Fibroblast of mammary gland (primary cell): ENCODE measurements around the gene GSG1L2.

Experiments used
- DNase-seq: peaks from one replicate; pipeline ENCODE4 v3.0.0-alpha.2; 2010; ENCODE audit warnings: low read depth
- H3K4me3 ChIP-seq: 2 replicates; pipeline ENCODE4 v1.5.1; 2011; ENCODE audit warnings: low read depth, mild to moderate bottlenecking, low read length, moderate library complexity; ENCODE audit not compliant: control insufficient read depth
- TF ChIP-seq, protein P1 (sequence below): conservative IDR thresholded peaks from 2 replicates; pipeline ENCODE4 v1.5.1; 2011; ENCODE audit warnings: low read depth, low read length, inconsistent platforms; ENCODE audit not compliant: control insufficient read depth, insufficient read depth

GSG1L2 gene

DNA sequence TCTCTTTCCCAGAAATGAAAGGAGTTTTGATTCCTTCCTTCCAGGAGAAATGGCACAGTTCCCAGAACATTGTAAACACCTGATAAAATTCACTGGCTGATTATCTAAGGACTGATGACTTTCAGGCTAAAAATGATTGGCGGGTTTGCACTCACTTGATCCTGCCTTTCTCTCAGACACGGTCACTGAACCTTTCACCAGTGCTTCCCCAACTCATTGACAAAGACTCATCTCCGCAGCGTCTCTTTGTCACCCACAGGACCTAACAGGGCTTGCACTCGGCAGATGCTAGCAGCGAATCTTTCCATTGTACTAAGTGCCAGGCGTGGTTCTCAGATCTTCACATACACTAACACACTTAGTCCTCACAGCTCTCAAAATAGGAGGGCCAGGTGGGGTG lies 23.2 kb downstream of the GSG1L2 start:
- TF ChIP-seq, protein P1, sequence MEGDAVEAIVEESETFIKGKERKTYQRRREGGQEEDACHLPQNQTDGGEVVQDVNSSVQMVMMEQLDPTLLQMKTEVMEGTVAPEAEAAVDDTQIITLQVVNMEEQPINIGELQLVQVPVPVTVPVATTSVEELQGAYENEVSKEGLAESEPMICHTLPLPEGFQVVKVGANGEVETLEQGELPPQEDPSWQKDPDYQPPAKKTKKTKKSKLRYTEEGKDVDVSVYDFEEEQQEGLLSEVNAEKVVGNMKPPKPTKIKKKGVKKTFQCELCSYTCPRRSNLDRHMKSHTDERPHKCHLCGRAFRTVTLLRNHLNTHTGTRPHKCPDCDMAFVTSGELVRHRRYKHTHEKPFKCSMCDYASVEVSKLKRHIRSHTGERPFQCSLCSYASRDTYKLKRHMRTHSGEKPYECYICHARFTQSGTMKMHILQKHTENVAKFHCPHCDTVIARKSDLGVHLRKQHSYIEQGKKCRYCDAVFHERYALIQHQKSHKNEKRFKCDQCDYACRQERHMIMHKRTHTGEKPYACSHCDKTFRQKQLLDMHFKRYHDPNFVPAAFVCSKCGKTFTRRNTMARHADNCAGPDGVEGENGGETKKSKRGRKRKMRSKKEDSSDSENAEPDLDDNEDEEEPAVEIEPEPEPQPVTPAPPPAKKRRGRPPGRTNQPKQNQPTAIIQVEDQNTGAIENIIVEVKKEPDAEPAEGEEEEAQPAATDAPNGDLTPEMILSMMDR: no peak

DNA sequence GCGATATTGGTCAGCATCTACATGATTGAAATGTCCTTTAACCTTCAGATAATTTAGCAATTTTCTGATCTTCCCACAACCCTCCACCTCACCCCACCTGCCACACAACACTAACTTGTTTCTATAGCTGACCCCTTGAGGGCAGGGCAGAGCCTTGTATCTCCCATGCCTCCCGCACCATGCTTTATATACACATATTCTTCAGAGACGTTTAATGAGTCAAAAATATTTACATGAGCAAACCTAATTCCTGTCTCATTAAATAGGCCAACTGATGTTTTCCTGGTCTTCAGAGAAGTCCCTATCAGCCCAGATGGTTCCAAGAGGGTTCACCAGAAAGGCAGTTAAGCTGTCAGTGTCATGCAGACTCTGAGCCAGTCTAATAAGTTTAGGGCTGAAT lies 23.9 kb downstream of the GSG1L2 start:
- TF ChIP-seq, protein P1: no peak
- no peak for DNase-seq
- H3K4me3 ChIP-seq: no peak overlapping the region

More for the DNA sequence above, 23.2 kb downstream of the GSG1L2 start:
- no peak for DNase-seq
- H3K4me3 ChIP-seq: no peak overlapping the region

DNA sequence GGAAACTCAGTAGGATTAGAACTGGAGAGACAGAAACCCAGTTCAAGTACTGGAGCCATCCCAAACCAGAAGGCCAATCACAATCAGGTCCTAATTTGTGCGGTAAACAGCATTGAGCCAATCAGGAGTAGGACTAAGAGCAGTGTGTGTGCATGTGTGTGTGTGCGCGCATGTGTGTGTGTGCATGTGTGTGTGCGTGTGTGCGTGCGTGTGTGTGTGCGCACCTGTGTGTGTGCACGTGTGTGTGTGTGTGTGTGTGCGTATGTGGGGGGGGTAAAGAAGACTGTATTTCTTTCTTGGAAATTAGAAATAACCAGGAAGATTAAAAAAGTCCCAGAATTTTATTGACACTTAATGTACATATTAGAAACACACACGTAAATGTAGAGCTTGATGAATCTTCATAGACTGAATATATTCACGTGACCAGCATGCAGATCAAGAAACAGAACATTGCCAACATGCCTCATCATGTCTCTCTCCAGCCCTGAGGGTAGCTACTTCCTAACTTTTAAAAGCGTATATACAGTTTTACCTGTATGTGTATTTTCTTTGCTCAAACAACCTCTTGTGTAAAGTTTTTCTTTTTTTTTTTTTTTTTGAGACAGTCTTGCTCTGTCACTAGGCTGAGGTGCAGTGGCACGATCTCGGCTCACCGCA lies 29.6 kb downstream of the GSG1L2 start:
- no peak overlapping the region for H3K4me3 ChIP-seq
- DNase-seq: no peak
- TF ChIP-seq, protein P1: no peak

DNA sequence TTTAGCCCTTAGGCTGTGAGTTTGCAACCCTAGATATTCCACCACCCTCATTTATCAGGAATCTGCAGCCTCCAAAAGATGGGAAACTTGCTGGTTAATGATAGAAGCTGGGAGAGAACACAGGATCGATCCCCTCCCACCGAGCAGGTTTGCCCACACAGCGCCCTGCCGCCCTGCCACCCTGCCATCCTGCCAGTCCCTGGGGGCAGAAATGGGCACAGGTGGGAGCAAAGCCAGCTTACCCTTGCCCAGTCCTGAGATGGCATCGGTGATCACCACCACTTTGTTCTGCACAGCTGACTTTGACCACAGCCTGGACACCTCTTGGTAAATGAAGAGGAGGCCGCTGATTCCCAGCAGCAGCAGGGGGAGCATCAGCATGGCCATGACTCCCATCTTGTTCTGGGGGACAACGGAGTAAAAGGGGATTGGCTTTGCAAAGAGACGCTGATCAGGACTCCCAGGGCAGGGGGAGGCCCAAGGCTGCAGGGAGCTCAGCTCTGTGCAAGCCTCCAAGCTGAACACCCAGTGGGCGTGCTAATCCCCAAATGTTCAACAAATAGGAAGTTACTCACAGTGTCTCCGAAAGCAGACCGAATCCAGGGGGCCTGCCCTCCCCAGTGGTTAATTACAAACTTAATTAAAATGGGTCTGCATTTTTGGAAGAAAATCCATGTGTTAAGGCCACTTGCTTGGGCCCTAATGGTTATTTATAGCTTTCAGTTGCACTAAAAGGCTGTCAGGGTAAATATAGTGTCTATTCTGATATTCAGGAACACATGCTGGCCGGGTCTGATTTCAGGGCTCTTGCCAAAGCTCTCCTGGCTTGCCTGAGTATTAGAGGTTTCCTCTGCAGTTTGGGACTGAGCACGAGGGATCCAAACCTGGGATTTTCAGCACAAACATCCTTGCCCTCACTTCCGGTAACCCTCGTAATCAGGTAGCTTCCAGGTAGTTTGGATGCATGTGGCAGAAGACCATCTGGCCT lies 30.7 kb downstream of the GSG1L2 start, which contains the start of gene DHRS7C:
Gene DHRS7C (minus strand): TSS at position 704 of the 988 bp plus-strand sequence. CDS start 308 bp downstream, at position 396.
- H3K4me3 ChIP-seq: no peak within 1 kb of the TSS
- TF ChIP-seq, protein P1: no peak
- DNase-seq: no peak

DNA sequence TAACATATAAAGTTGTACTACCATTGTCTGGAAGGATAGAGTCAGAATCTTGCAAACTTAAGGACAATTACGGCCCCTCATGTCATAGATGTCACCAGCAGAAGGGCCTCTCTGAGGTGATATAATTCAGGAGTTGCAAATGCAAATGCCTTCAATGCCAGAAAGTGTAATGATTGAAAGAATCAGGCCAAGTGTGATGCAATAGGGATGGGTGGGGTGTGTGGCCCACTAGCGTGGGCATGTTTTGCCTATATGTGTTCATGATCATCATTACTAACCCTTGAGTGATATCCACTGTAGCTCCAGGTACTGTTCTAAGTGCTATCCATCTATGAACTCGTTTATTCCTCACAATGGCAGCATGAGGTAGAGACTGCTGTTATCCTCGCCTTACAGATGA lies 31.6 kb downstream of the GSG1L2 start:
- TF ChIP-seq, protein P1: no peak
- DNase-seq: no peak
- no peak overlapping the region for H3K4me3 ChIP-seq

DNA sequence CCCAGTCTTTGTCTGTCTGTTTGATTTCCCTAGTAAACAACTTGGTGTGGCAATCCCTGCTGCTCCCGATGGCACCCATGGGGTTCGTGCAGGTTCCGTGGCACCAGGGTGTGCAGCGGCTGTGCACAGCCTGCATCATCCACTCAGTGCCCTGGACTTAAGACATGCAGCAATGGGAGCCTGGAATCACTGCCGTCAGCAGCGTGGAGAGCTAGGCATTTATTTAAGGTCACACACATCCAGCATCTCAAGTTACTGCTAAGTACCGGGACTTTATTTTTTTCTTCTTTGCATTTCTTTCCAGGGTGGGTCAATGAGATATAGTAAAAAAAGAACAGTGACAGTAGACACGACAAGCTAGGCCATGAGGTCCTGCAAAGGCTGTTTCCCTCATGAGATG lies 33.3 kb downstream of the GSG1L2 start:
- TF ChIP-seq, protein P1: no peak
- DNase-seq: no peak
- no peak overlapping the region for H3K4me3 ChIP-seq
